Omental fat pad (tissue), 4 donors: ENCODE results near the gene INPP4B. TPM values are rescaled to one million over a fixed set of nuclear protein-coding genes. Genes with fewer than 3 reads are reported as not detected.

Experiments
- ATAC-seq: fragments of 150-250 bp; one replicate; pipeline ENCODE4 v1.9.1; 2016; ENCODE audit warnings: mild to moderate bottlenecking, moderate library complexity; ENCODE audit not compliant: low FRiP score
- DNase-seq: peaks from one replicate; pipeline ENCODE4 v3.0.0-alpha.2; 2019; ENCODE audit warnings: low spot score
- CTCF ChIP-seq, 3 donors: fragments of 450-650 bp; IDR thresholded peaks; one replicate each; pipeline ENCODE4 v1.5.1; 2016 to 2017; ENCODE audit warnings: antibody characterized with exemption in 3 of 3, mild to moderate bottlenecking in 3 of 3, moderate library complexity in 2 of 3
- total RNA-seq, 4 donors: library from RNA; depleted of rRNA; stranded (reverse); fragments of >200 nt; gene quantifications; one replicate each; pipeline ENCODE4 v1.1.0, GENCODE V29; 2016

INPP4B gene
- total RNA-seq, 4 donors from 2014 or later: 6.6 to 54.2 (median 14.2) TPM

GRCh38 chr4:142474398-142475087 is 371.6 kb downstream of the INPP4B start:
- TF ChIP-seq CTCF (IDR thresholded peaks at IDR 0.05): no peak
- ATAC-seq: no peak
- DNase-seq: no peak

DNA sequence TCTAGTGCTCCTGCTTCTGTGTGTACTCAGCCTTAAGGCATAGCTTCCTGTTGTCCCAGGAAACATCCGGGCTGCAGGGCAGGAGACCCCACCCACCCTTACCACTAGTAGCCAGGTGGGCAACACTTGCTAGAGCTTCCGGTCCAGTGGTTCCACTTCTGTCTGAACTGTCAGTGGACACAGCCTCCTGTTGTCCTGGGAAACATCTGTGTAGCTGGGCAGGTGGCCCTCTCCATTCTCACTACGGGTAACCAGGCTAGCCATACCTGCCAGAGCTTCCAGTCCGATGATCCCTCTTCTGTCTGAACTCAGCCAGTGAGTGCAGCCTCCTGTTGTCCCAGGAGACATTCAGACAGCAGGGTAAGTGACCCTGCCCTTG is 372.2 kb downstream of the INPP4B start:
- ATAC-seq (no peak), DNase-seq (no peak)
- no peak for TF ChIP-seq CTCF (IDR thresholded peaks at IDR 0.05)

GRCh38 chr4:142473218-142473959 is 372.7 kb downstream of the INPP4B start:
- no peak for DNase-seq
- no peak for TF ChIP-seq CTCF (IDR thresholded peaks at IDR 0.05)

DNA sequence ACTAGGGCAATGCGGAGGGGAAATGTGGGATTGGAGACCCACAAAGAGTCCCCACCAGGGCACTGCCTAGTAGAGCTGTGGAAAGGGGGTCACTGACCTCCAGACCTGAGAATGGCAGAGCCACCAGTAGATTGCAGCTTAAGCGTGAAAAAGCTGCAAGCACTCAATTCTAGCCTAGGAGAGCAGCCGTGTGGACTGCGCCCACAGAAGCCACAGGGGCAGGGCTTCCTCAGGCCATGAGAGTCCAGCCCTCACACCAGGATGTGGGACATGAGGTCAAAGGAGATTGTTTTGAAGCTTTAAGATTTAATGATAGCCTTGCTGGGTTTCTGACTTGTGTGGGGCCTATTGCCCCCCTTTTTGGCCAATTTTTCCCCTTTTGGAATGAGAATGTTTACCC is 379.0 kb downstream of the INPP4B start:
- no peak for DNase-seq
- ATAC-seq: no peak
- TF ChIP-seq CTCF (IDR thresholded peaks at IDR 0.05): no peak

More at GRCh38 chr4:142473218-142473959, 372.7 kb downstream of the INPP4B start:
- ATAC-seq: no peak

GRCh38 chr4:142465526-142465925 is 380.6 kb downstream of the INPP4B start:
- DNase-seq (no peak), ATAC-seq (no peak)
- TF ChIP-seq CTCF (IDR thresholded peaks at IDR 0.05): no peak

- TF ChIP-seq CTCF (IDR thresholded peaks at IDR 0.05): no peak
- DNase-seq (no peak), ATAC-seq (no peak)
These were observed 382.9 kb downstream of the INPP4B start for GRCh38 chr4:142463206-142463605.
